Testis (tissue), 2 donors: ENCODE data around the gene OR6S1.

Experiments
- POLR2A ChIP-seq: fragments of 450-650 bp; IDR thresholded peaks from one replicate; pipeline ENCODE4 v1.6.1; 2017; ENCODE audit warnings: antibody characterized with exemption, mild to moderate bottlenecking, moderate library complexity
- TF ChIP-seq, protein P1 (sequence below), 3 experiments: fragments of 450-650 bp in 2 of 3; fragments of 200-600 bp in 1 of 3; sonication (generic) in 1 of 3; IDR thresholded peaks; one replicate each; pipeline ENCODE4 v1.5.1; 2016 to 2019; ENCODE audit warnings: antibody characterized with exemption in 3 of 3, mild to moderate bottlenecking in 2 of 3, moderate library complexity in 1 of 3

DNA sequence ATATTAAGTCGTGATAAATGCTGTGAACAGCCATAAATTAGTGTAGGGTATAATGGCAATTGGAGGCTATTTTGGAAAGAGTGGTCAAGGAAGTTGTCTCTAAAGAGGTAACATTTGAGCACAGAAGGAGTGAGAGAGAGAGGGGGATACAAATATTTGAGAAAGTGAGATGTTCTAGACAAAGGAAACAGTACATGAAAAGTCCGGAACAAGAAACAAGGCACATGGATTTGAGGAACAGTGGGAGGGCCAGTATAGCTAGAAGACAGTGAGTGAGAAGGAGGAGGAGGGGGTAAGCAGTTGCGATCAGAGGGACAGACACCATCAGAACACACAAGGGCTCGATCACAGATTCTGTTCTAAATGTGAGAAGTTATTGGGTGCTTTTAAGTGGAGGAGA is 30.2 kb downstream of the OR6S1 start:
- TF ChIP-seq, protein P1, sequence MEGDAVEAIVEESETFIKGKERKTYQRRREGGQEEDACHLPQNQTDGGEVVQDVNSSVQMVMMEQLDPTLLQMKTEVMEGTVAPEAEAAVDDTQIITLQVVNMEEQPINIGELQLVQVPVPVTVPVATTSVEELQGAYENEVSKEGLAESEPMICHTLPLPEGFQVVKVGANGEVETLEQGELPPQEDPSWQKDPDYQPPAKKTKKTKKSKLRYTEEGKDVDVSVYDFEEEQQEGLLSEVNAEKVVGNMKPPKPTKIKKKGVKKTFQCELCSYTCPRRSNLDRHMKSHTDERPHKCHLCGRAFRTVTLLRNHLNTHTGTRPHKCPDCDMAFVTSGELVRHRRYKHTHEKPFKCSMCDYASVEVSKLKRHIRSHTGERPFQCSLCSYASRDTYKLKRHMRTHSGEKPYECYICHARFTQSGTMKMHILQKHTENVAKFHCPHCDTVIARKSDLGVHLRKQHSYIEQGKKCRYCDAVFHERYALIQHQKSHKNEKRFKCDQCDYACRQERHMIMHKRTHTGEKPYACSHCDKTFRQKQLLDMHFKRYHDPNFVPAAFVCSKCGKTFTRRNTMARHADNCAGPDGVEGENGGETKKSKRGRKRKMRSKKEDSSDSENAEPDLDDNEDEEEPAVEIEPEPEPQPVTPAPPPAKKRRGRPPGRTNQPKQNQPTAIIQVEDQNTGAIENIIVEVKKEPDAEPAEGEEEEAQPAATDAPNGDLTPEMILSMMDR (IDR thresholded peaks at IDR 0.05) = no peak
- no peak for TF ChIP-seq POLR2A
